Activated naive CD8-positive, alpha-beta T cell (primary cell): ENCODE data around the gene CLIC5.

ENCODE experiments used
- H3K27ac Mint-ChIP-seq: one replicate; pipeline ENCODE4 v1.8.0; 2021; ENCODE audit warnings: mixed read lengths
- H3K27me3 Mint-ChIP-seq: one replicate; pipeline ENCODE4 v1.8.0; 2021; ENCODE audit warnings: mixed read lengths
- H3K36me3 Mint-ChIP-seq: one replicate; pipeline ENCODE4 v1.8.0; 2021; ENCODE audit warnings: mixed read lengths
- H3K4me1 Mint-ChIP-seq: one replicate; pipeline ENCODE4 v1.8.0; 2021; ENCODE audit warnings: low read depth, mixed read lengths
- H3K4me3 Mint-ChIP-seq: one replicate; pipeline ENCODE4 v1.8.0; 2021; ENCODE audit warnings: mild to moderate bottlenecking, mixed read lengths
- H3K9me3 Mint-ChIP-seq: one replicate; pipeline ENCODE4 v1.8.0; 2021; ENCODE audit warnings: low read depth, mixed read lengths

The CLIC5 gene

GRCh38 chr6:46046558-46047174 is 31.0 kb upstream of the CLIC5 start:
- Mint-ChIP-seq H3K27ac (no peak overlapping the region), H3K36me3 (no peaks in the 10 kb centered on the region), H3K27me3 (peaks cover 6% of the 10 kb centered on the region), H3K4me1 (no peaks in the 10 kb centered on the region), H3K4me3 (no peak overlapping the region), H3K9me3 (no peaks in the 10 kb centered on the region)

- Mint-ChIP-seq H3K36me3 (no peaks in the 10 kb centered on the region), H3K9me3 (no peaks in the 10 kb centered on the region), H3K27ac (no peak overlapping the region), H3K4me3 (no peak overlapping the region), H3K4me1 (no peaks in the 10 kb centered on the region), H3K27me3 (peaks cover 3% of the 10 kb centered on the region)
These were observed 29.4 kb upstream of the CLIC5 start for GRCh38 chr6:46044881-46045617.

- no peaks in the 10 kb centered on the region for H3K9me3 Mint-ChIP-seq
- H3K27ac Mint-ChIP-seq = no peak overlapping the region
- H3K27me3 Mint-ChIP-seq = peaks cover 3% of the 10 kb centered on the region
- H3K4me1 Mint-ChIP-seq = no peaks in the 10 kb centered on the region
- H3K36me3 Mint-ChIP-seq = peaks cover 2% of the 10 kb centered on the region
- no peak overlapping the region for H3K4me3 Mint-ChIP-seq
These were observed 26.8 kb upstream of the CLIC5 start for GRCh38 chr6:46042355-46042999.

- H3K36me3 Mint-ChIP-seq = peaks cover 2% of the 10 kb centered on the region
- H3K9me3 Mint-ChIP-seq = no peaks in the 10 kb centered on the region
- no peak overlapping the region for H3K4me3 Mint-ChIP-seq
- H3K4me1 Mint-ChIP-seq = no peaks in the 10 kb centered on the region
- H3K27me3 Mint-ChIP-seq = peaks cover under 1% of the 10 kb centered on the region
- no peak overlapping the region for H3K27ac Mint-ChIP-seq
These were observed 24.6 kb upstream of the CLIC5 start for GRCh38 chr6:46040288-46040687.

- H3K4me1 Mint-ChIP-seq = no peaks in the 10 kb centered on the region
- H3K27me3 Mint-ChIP-seq = no peaks in the 10 kb centered on the region
- peaks cover 2% of the 10 kb centered on the region for H3K36me3 Mint-ChIP-seq
- H3K27ac Mint-ChIP-seq = no peak overlapping the region
- no peak overlapping the region for H3K4me3 Mint-ChIP-seq
- no peaks in the 10 kb centered on the region for H3K9me3 Mint-ChIP-seq
These were observed 24.0 kb upstream of the CLIC5 start for GRCh38 chr6:46039646-46040045.

GRCh38 chr6:46036911-46037310 is 21.3 kb upstream of the CLIC5 start:
- Mint-ChIP-seq H3K27me3 (no peaks in the 10 kb centered on the region), H3K27ac (no peak overlapping the region), H3K36me3 (peaks cover 2% of the 10 kb centered on the region), H3K4me3 (no peak overlapping the region), H3K4me1 (no peaks in the 10 kb centered on the region), H3K9me3 (no peaks in the 10 kb centered on the region)

- Mint-ChIP-seq H3K36me3 (peaks cover 2% of the 10 kb centered on the region), H3K27ac (no peak overlapping the region), H3K4me1 (no peaks in the 10 kb centered on the region), H3K4me3 (no peak overlapping the region), H3K9me3 (no peaks in the 10 kb centered on the region), H3K27me3 (peaks cover 3% of the 10 kb centered on the region)
These were observed 19.6 kb upstream of the CLIC5 start for GRCh38 chr6:46035242-46035641.

GRCh38 chr6:46032110-46032998 is 16.7 kb upstream of the CLIC5 start:
- Mint-ChIP-seq H3K27ac (no peak overlapping the region), H3K36me3 (no peaks in the 10 kb centered on the region), H3K4me3 (no peak overlapping the region), H3K27me3 (peaks cover 5% of the 10 kb centered on the region), H3K9me3 (no peaks in the 10 kb centered on the region), H3K4me1 (no peaks in the 10 kb centered on the region)

GRCh38 chr6:46029602-46030001 is 13.9 kb upstream of the CLIC5 start:
- H3K4me1 Mint-ChIP-seq = no peaks in the 10 kb centered on the region
- H3K4me3 Mint-ChIP-seq = no peak overlapping the region
- H3K36me3 Mint-ChIP-seq = no peaks in the 10 kb centered on the region
- no peak overlapping the region for H3K27ac Mint-ChIP-seq
- peaks cover 5% of the 10 kb centered on the region for H3K27me3 Mint-ChIP-seq
- no peaks in the 10 kb centered on the region for H3K9me3 Mint-ChIP-seq

GRCh38 chr6:46026307-46026706 is 10.6 kb upstream of the CLIC5 start:
- H3K4me3 Mint-ChIP-seq = no peak overlapping the region
- no peaks in the 10 kb centered on the region for H3K4me1 Mint-ChIP-seq
- no peak overlapping the region for H3K27ac Mint-ChIP-seq
- no peaks in the 10 kb centered on the region for H3K9me3 Mint-ChIP-seq
- peaks cover 5% of the 10 kb centered on the region for H3K27me3 Mint-ChIP-seq
- no peaks in the 10 kb centered on the region for H3K36me3 Mint-ChIP-seq

- Mint-ChIP-seq H3K4me3 (no peak overlapping the region), H3K27me3 (peaks cover 3% of the 10 kb centered on the region), H3K36me3 (no peaks in the 10 kb centered on the region)
These were observed 9.9 kb upstream of the CLIC5 start for GRCh38 chr6:46025573-46025972.

GRCh38 chr6:46024124-46024769 is 8.6 kb upstream of the CLIC5 start:
- no peaks in the 10 kb centered on the region for H3K4me1 Mint-ChIP-seq
- no peaks in the 10 kb centered on the region for H3K36me3 Mint-ChIP-seq
- H3K27ac Mint-ChIP-seq = no peak overlapping the region

More at GRCh38 chr6:46025573-46025972, 9.9 kb upstream of the CLIC5 start:
- no peak overlapping the region for H3K27ac Mint-ChIP-seq
- H3K9me3 Mint-ChIP-seq = no peaks in the 10 kb centered on the region
- no peaks in the 10 kb centered on the region for H3K4me1 Mint-ChIP-seq

GRCh38 chr6:46023216-46023915 is 7.7 kb upstream of the CLIC5 start:
- Mint-ChIP-seq H3K9me3 (no peaks in the 10 kb centered on the region), H3K27me3 (peaks cover 1% of the 10 kb centered on the region), H3K36me3 (no peaks in the 10 kb centered on the region), H3K4me3 (no peak overlapping the region), H3K27ac (no peak overlapping the region), H3K4me1 (no peaks in the 10 kb centered on the region)

More at GRCh38 chr6:46024124-46024769, 8.6 kb upstream of the CLIC5 start:
- H3K4me3 Mint-ChIP-seq = no peak overlapping the region
- no peaks in the 10 kb centered on the region for H3K9me3 Mint-ChIP-seq
- H3K27me3 Mint-ChIP-seq = peaks cover 3% of the 10 kb centered on the region
